ENCODE data around the gene RNASE12.

RNASE12 gene

DNA sequence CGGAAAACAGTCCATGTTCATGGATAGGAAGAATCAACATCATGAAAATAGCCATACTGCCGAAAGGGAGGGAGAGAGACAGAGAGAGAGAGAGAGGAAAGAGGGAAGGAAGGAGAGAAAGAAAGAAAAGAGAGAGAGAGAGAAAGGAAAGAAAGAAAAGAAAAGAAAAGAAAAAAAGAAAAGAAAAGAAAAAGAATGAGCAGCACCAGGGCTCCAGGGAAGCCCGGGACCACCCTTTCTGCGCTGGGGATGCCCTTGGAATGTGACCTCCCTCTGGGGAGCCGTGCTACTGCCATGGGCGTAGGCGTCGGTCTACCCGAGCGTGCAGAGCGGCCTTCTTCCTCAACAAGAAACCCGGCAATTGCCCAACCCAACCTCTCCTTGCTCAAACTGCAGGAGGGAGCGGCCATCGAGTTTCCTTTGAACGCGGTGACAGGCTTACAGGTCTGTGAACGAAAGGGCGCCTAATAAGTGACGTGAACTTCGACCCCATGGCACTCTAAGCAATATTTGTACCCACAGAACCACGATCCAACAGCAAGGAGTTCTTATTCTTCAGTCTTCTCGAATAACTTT, 33.4 kb upstream of the RNASE12 start:
- Histone ChIP-seq H3F3A (ENCODE audit: insufficient read depth, low read length) (no peaks in the 10 kb centered on the region), H3K79me2 (ENCODE audit: low read length) (no peaks in the 10 kb centered on the region), H3K4me2 (ENCODE audit: low read depth, low read length) (no peak overlapping the region), H4K20me1 (ENCODE audit: insufficient read depth, low read length) (no peaks in the 10 kb centered on the region), H2AFZ (ENCODE audit: low read length) (no peak overlapping the region), H3K9ac (ENCODE audit: low read length) (no peak overlapping the region), H3K4me1 (ENCODE audit: low read length) (no peaks in the 10 kb centered on the region), H3K9me2 (replicated peaks; ENCODE audit: insufficient read depth, low read length) (no peaks in the 10 kb centered on the region), H3K27ac (ENCODE audit: low read length) (no peak overlapping the region), H3K27me3 (replicated peaks; ENCODE audit: insufficient read depth, low read length) (no peaks in the 10 kb centered on the region; the same call in 1 of the 2 replicates), H3K4me3 (ENCODE audit: low read length) (no peak overlapping the region), H3K9me3 (replicated peaks; ENCODE audit: insufficient read depth, low read length) (no peaks in the 10 kb centered on the region), H3K36me3 (replicated peaks; ENCODE audit: insufficient read depth, low read length) (no peaks in the 10 kb centered on the region)
- no peak for DNase-seq
- TF ChIP-seq, protein P1, sequence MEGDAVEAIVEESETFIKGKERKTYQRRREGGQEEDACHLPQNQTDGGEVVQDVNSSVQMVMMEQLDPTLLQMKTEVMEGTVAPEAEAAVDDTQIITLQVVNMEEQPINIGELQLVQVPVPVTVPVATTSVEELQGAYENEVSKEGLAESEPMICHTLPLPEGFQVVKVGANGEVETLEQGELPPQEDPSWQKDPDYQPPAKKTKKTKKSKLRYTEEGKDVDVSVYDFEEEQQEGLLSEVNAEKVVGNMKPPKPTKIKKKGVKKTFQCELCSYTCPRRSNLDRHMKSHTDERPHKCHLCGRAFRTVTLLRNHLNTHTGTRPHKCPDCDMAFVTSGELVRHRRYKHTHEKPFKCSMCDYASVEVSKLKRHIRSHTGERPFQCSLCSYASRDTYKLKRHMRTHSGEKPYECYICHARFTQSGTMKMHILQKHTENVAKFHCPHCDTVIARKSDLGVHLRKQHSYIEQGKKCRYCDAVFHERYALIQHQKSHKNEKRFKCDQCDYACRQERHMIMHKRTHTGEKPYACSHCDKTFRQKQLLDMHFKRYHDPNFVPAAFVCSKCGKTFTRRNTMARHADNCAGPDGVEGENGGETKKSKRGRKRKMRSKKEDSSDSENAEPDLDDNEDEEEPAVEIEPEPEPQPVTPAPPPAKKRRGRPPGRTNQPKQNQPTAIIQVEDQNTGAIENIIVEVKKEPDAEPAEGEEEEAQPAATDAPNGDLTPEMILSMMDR (IDR thresholded peaks at IDR 0.05; ENCODE audit: low read length) = no peak
- no peak for TF ChIP-seq EZH2 (optimal IDR thresholded peaks at IDR 0.05; ENCODE audit: low read depth, low read length)
- no peak for TF ChIP-seq EZH2phosphoT487 (IDR thresholded peaks at IDR 0.05; ENCODE audit: low read length)

- H3K36me3 ChIP-seq (replicated peaks; ENCODE audit: insufficient read depth, low read length) = no peaks in the 10 kb centered on the region
- H3K9me2 ChIP-seq (replicated peaks; ENCODE audit: insufficient read depth, low read length) = no peaks in the 10 kb centered on the region
- no peaks in the 10 kb centered on the region; the same call in 1 of the 2 replicates for H3K27me3 ChIP-seq (replicated peaks; ENCODE audit: insufficient read depth, low read length)
- no peak overlapping the region for H2AFZ ChIP-seq (ENCODE audit: low read length)
- DNase-seq = no peak
- H3F3A ChIP-seq (ENCODE audit: insufficient read depth, low read length) = no peaks in the 10 kb centered on the region
- TF ChIP-seq EZH2phosphoT487 (IDR thresholded peaks at IDR 0.05; ENCODE audit: low read length) (no peak), EZH2 (optimal IDR thresholded peaks at IDR 0.05; ENCODE audit: low read depth, low read length) (no peak)
- TF ChIP-seq, protein P1 (IDR thresholded peaks at IDR 0.05; ENCODE audit: low read length) = no peak
- H3K4me1 ChIP-seq (ENCODE audit: low read length) = no peaks in the 10 kb centered on the region
- no peaks in the 10 kb centered on the region for H3K9me3 ChIP-seq (replicated peaks; ENCODE audit: insufficient read depth, low read length)
- H3K27ac ChIP-seq (ENCODE audit: low read length) = no peak overlapping the region
- no peak overlapping the region for H3K9ac ChIP-seq (ENCODE audit: low read length)
- H3K4me2 ChIP-seq (ENCODE audit: low read depth, low read length) = no peak overlapping the region
- no peaks in the 10 kb centered on the region for H3K79me2 ChIP-seq (ENCODE audit: low read length)
- H4K20me1 ChIP-seq (ENCODE audit: insufficient read depth, low read length) = no peaks in the 10 kb centered on the region
- no peak overlapping the region for H3K4me3 ChIP-seq (ENCODE audit: low read length)
Measured at GRCh38 chr14:20623798-20624197, 32.6 kb upstream of the RNASE12 start.

DNA sequence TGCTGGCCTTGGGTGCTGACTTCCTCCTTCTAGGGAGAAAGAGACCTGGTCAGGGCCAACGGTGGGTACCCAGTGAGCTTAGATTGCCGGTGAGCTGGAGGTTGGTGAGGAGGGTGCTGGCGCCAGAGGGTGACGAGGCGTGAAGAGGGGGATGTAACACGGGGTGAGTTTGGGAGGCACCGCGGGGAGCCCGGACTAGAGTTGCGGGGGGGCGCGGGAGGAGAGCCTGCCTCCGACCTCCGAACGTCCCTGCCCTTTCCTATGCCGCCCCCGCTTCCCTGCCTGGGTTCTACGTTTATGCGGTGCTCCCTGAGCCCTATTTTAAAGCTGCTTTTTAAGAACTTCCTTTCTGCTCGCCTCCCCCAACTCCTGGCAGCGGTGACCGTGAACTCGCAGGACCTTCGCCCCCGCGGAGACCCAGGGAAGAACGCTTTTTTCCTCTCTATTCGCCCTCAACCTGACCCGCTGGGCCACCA, 31.7 kb upstream of the RNASE12 start:
- H3K9ac ChIP-seq (ENCODE audit: low read length) = no peak overlapping the region
- no peak overlapping the region for H3K4me2 ChIP-seq (ENCODE audit: low read depth, low read length)
- no peak overlapping the region for H2AFZ ChIP-seq (ENCODE audit: low read length)

More for the DNA sequence above, 31.7 kb upstream of the RNASE12 start:
- no peaks in the 10 kb centered on the region for H3K36me3 ChIP-seq (replicated peaks; ENCODE audit: insufficient read depth, low read length)
- H3K4me1 ChIP-seq (ENCODE audit: low read length) = no peaks in the 10 kb centered on the region
- H3F3A ChIP-seq (ENCODE audit: insufficient read depth, low read length) = no peaks in the 10 kb centered on the region
- DNase-seq = no peak
- no peaks in the 10 kb centered on the region for H3K9me2 ChIP-seq (replicated peaks; ENCODE audit: insufficient read depth, low read length)
- no peak overlapping the region for H3K27ac ChIP-seq (ENCODE audit: low read length)
- no peaks in the 10 kb centered on the region for H4K20me1 ChIP-seq (ENCODE audit: insufficient read depth, low read length)
- no peaks in the 10 kb centered on the region for H3K9me3 ChIP-seq (replicated peaks; ENCODE audit: insufficient read depth, low read length)
- H3K79me2 ChIP-seq (ENCODE audit: low read length) = no peaks in the 10 kb centered on the region
- no peak overlapping the region for H3K4me3 ChIP-seq (ENCODE audit: low read length)
- H3K27me3 ChIP-seq (replicated peaks; ENCODE audit: insufficient read depth, low read length) = no peaks in the 10 kb centered on the region; the same call in 1 of the 2 replicates
- TF ChIP-seq EZH2phosphoT487 (IDR thresholded peaks at IDR 0.05; ENCODE audit: low read length) (no peak), EZH2 (optimal IDR thresholded peaks at IDR 0.05; ENCODE audit: low read depth, low read length) (no peak)
- TF ChIP-seq, protein P1 (IDR thresholded peaks at IDR 0.05; ENCODE audit: low read length) = no peak
